Memory B cell (primary cell): ENCODE measurements around the gene COLQ.

Source experiments
- ATAC-seq: fragments of 150-1000 bp; cut with Tn5 transposase; 2 replicates; pipeline ENCODE4 v1.10.0; 2021; ENCODE audit warnings: low read depth, mild to moderate bottlenecking, moderate library complexity
- DNase-seq, 2 donors: peaks; one replicate each; pipeline ENCODE4 v3.0.0; 2022; ENCODE audit warnings: low spot score in 2 of 2
- H3K27ac Mint-ChIP-seq: one replicate; pipeline ENCODE4 v1.8.0; 2022; ENCODE audit warnings: mild to moderate bottlenecking, moderate library complexity, mixed read lengths
- H3K27me3 Mint-ChIP-seq: one replicate; pipeline ENCODE4 v1.8.0; 2022; ENCODE audit warnings: mixed read lengths
- H3K36me3 Mint-ChIP-seq: one replicate; pipeline ENCODE4 v1.8.0; 2022; ENCODE audit warnings: mild to moderate bottlenecking, mixed read lengths
- H3K4me1 Mint-ChIP-seq: one replicate; pipeline ENCODE4 v1.8.0; 2022; ENCODE audit warnings: mixed read lengths
- H3K4me3 Mint-ChIP-seq: one replicate; pipeline ENCODE4 v1.8.0; 2022; ENCODE audit warnings: mild to moderate bottlenecking, moderate library complexity, mixed read lengths
- H3K9me3 Mint-ChIP-seq: one replicate; pipeline ENCODE4 v1.8.0; 2022; ENCODE audit warnings: mixed read lengths

Gene COLQ

DNA sequence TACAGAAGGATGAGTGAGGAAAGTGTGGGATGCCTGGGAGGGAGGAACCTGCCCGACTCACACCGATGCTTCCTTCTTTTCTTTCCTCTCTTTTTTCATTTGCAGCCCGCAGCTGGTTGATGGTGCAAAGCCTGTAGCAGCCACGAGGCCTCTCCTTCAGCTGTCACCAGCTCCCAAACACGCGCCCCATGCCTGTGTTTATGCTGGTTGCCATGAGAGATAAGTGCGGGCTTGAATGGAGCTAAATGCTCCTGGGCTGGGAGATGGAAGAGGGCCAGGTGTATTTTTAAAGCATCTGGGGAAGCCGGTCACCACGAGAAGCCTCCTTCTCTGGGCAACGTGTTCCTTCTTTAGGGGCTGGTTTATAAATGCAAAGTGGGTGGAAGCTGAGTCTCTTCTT lies 9.3 kb downstream of the COLQ start:
- H3K27me3 Mint-ChIP-seq, result peaks cover 2% of the 10 kb centered on the region
- no peaks in the 10 kb centered on the region for H3K9me3 Mint-ChIP-seq
- H3K4me3 Mint-ChIP-seq, result no peak overlapping the region
- no peaks in the 10 kb centered on the region for H3K4me1 Mint-ChIP-seq
- DNase-seq, result no peak
- ATAC-seq, result no peak
- no peak overlapping the region for H3K27ac Mint-ChIP-seq
- H3K36me3 Mint-ChIP-seq, result no peaks in the 10 kb centered on the region

DNA sequence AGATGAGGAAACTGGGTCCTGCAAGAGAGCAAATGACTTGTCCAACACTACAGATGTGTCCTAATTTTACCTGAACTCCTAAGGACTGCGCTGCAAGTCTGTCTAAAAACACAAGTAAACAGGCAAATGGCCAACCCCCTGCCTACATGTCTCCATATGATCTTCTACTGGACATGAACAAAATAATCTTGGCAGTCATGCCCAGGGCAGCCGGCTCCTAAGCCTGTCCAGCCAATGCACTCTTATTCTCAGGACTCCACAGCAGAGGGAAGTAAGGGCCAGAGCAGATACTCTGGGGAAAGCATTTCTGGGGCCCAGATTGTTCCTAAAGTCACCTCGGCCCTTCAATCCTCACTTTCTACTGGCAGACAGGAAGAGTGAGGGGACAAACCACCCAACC lies 10.3 kb downstream of the COLQ start:
- ATAC-seq (no peak), DNase-seq (no peak)
- H3K27ac Mint-ChIP-seq, result no peak overlapping the region
- no peak overlapping the region for H3K4me3 Mint-ChIP-seq
- no peaks in the 10 kb centered on the region for H3K36me3 Mint-ChIP-seq
- no peaks in the 10 kb centered on the region for H3K4me1 Mint-ChIP-seq
- H3K9me3 Mint-ChIP-seq, result no peaks in the 10 kb centered on the region
- peaks cover 2% of the 10 kb centered on the region for H3K27me3 Mint-ChIP-seq

DNA sequence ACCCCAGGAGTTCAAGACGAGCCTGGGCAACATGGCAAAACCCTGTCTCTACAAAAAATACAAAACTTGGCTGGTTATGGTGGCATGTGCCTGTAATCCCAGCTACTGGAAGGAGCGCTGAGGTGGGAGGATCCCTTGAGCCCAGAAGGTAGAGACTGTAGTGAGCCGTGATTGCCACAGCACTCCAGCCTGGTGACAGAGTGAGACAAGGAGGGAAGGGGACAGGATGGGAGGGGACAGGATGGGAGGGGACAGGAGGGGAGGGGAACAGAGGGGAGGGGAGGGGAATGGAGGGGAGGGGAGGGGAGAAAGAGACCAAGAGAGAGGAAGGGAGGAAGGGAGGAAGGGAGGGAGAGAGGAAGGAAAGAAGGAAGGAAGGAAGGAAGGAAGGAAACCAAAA lies 11.0 kb downstream of the COLQ start:
- no peak for DNase-seq
- no peaks in the 10 kb centered on the region for H3K4me1 Mint-ChIP-seq
- peaks cover 2% of the 10 kb centered on the region for H3K27me3 Mint-ChIP-seq
- H3K9me3 Mint-ChIP-seq, result no peaks in the 10 kb centered on the region
- H3K27ac Mint-ChIP-seq, result no peak overlapping the region
- H3K36me3 Mint-ChIP-seq, result no peaks in the 10 kb centered on the region
- H3K4me3 Mint-ChIP-seq, result no peak overlapping the region
- ATAC-seq, result no peak

DNA sequence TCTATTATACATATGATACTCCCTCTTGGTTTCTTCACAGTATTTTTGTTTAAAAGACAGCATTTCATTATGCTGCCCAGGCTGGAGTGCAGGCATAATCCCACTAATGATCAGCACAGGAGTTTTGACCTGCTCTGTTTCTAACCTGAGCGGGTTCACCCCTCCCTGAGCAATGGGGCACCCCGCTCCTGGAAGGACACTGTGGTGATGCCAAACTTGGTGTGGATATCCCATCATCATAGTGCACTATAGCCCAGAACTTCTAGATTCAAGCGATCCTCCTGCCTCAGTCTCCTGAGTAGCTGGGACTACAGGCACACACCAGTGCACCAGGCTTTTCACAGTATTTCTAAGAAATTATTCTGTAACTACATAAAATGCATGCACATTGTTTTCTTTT lies 14.9 kb downstream of the COLQ start:
- DNase-seq, result no peak
- no peak for ATAC-seq
- H3K27ac Mint-ChIP-seq, result no peak overlapping the region

DNA sequence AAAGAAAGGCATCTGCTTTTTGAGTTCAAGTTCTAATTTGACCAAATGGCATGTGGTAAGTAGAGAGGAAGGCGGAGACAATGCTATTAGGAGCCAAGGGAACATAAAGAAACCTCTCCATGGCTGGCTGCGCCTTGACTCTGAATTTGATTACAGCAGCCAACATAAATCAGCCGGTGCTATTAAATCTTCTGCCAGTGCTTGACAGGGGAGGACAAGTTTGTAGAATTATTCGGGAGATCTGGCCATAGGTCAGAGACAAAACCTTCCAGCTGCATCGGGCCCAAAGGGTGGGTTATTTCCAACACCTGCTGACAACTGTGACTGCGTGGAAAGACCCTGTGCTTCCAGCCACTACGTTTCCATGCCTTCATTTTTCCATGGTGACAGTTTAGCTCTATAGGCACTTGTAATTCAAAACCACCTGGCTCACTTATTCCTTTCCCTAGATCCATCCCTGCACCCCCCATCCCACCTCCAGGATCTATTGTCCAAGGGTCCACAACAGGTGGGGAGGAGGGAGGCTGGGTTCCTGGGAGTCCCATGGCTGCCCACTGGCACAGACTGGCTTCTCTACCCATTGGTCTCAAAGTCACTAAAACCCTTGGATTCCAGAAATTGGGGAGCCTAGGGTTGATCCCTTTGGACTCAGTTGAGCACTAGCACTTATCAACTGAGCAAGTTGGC lies 15.9 kb downstream of the COLQ start:
- peaks cover 3% of the 10 kb centered on the region for H3K36me3 Mint-ChIP-seq
- H3K27me3 Mint-ChIP-seq, result no peaks in the 10 kb centered on the region
- H3K4me1 Mint-ChIP-seq, result peaks cover 5% of the 10 kb centered on the region
- no peak overlapping the region for H3K27ac Mint-ChIP-seq
- DNase-seq (no peak), ATAC-seq (no peak)
- H3K9me3 Mint-ChIP-seq, result no peaks in the 10 kb centered on the region
- no peak overlapping the region for H3K4me3 Mint-ChIP-seq

More for the DNA sequence above, 14.9 kb downstream of the COLQ start:
- Mint-ChIP-seq H3K9me3 (no peaks in the 10 kb centered on the region), H3K27me3 (no peaks in the 10 kb centered on the region), H3K36me3 (peaks cover 3% of the 10 kb centered on the region), H3K4me1 (peaks cover 4% of the 10 kb centered on the region), H3K4me3 (no peak overlapping the region)

DNA sequence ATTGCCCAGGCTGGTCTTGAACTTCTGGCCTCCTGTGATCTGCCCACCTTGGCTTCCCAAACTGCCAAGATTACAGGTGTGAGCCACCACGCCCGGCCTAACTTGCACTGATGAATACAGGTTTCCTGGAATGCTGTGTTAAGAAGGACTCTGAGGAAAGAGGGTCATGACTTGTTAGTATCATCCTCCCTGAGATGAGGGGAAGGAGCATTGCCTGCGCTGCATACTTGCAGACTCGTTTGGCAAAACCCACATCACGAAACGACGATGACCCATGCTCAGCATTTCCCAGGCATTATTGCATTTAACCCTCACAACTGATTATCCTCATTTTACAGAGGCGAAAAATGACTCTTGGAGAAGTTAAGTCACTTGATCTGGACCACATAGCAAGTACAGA lies 18.9 kb downstream of the COLQ start:
- Mint-ChIP-seq H3K4me1 (peaks cover 7% of the 10 kb centered on the region), H3K36me3 (peaks cover 3% of the 10 kb centered on the region), H3K4me3 (no peak overlapping the region), H3K27ac (no peak overlapping the region), H3K9me3 (no peaks in the 10 kb centered on the region), H3K27me3 (no peaks in the 10 kb centered on the region)
- ATAC-seq (no peak), DNase-seq (no peak)

DNA sequence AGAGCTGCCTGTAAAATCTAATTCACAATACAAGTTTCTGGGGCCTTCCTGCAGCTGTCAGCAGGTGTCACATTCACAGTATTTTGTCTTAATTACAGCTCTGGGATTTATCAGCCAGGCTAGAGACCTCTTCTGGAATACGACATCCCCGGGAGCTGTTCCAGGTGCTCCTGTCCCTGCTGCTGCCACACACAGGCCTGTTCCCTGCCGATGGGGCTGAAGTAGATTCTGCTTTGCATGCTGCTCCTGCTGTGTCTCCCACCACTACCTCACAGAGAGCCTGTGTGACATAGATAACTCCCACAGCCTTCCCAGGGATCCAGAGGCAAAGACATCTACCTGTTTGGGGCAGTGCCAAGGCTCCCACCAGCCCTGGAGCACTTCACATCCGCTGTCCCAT lies 20.4 kb downstream of the COLQ start:
- no peak for DNase-seq
- Mint-ChIP-seq H3K4me3 (no peak overlapping the region), H3K27ac (no peak overlapping the region), H3K9me3 (no peaks in the 10 kb centered on the region), H3K4me1 (peaks cover 7% of the 10 kb centered on the region), H3K36me3 (peaks cover 3% of the 10 kb centered on the region), H3K27me3 (no peaks in the 10 kb centered on the region)
- ATAC-seq, result no peak

DNA sequence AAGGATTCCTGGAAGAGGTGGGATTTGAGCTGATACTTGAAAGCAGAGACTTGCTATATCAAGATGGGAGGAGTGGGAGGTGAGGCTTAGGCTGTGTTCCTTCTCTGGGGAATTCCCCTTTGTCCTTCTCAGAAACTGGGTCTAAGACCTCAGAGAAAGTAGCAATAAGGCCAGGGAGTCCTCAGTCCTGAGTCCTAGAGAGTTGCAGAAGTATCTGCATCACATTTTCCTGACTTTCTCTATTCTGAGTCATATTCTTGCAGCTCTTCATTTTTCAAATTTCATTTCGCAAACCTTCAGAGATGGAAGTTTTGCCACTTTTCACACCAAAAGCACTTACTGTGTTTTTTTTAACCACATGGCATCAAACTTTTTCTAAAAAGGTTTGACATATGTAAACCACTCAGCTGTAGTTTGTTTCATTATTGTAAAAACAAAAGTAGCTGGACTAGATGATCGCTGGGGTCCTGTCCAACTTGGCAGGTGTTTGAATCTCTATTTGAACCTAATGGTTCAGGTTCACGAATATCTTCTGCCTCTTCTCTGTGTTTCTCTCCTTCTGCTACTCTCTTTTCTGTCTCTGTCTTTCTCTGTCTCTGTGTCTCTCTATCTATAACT lies 21.3 kb downstream of the COLQ start:
- Mint-ChIP-seq H3K36me3 (peaks cover 3% of the 10 kb centered on the region), H3K9me3 (no peaks in the 10 kb centered on the region), H3K4me1 (peaks cover 7% of the 10 kb centered on the region), H3K27me3 (no peaks in the 10 kb centered on the region), H3K27ac (no peak overlapping the region), H3K4me3 (no peak overlapping the region)
- ATAC-seq (no peak), DNase-seq (no peak)

DNA sequence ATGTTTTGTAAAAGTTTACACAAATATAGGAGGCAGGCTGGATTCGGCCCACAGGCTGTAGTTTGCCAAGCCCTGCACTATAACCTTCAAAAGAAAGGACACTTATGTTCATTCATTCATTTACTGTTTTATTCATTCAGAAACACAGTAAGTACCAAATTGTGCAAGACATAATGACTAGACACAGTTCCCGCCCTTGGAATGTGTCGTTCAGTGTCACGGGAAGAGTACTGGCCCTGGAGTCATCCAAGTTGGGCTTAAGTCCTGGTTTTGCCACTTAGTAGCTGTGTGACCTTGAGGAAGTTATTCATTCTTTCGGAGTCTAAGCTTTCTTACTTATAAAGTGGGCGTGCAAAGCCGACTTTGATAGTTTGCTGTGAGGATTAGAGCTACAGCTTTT lies 22.0 kb downstream of the COLQ start:
- DNase-seq, result no peak
- Mint-ChIP-seq H3K36me3 (peaks cover 3% of the 10 kb centered on the region), H3K27me3 (no peaks in the 10 kb centered on the region), H3K9me3 (no peaks in the 10 kb centered on the region), H3K4me1 (peaks cover 5% of the 10 kb centered on the region), H3K4me3 (no peak overlapping the region), H3K27ac (no peak overlapping the region)
- ATAC-seq, result no peak

DNA sequence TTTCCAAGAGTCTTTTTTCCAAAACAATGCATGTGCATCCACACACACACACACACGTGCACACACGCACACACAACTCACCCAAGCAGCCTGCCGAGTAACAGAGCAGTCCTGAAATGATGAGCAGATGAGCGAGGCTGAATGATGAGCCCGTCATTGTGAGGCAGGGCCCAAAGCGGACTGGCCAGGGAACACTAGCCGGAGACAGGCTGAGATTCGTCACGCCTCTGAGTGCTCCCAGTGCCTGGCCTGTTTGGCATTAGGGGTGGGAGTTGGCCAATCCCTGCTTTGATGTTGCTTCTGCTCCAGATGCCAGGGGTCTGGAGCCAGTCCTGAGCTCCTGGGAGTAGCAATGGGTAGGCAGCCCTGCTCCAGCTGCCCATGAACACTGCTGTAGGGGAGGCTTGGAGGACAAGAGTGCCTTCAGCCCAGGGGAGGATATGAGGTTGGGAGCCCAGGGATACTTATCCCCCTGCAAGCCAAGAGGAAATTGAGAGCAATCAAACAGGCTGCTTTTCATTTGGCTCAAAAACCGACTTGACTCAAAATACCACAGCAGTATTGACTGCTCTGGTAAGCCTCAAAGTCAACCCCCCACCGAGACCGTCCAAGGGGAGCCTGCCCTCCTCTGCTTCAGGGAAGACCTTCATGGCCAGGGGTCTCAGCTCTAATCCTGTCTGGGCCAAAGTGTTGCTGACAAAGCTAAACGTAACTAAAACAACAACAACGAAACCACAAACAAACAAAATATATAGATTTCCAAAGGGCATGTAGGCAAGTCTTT lies 22.9 kb downstream of the COLQ start:
- no peaks in the 10 kb centered on the region for H3K36me3 Mint-ChIP-seq
- no peaks in the 10 kb centered on the region for H3K9me3 Mint-ChIP-seq
- no peak overlapping the region for H3K27ac Mint-ChIP-seq
- H3K27me3 Mint-ChIP-seq, result peaks cover 2% of the 10 kb centered on the region
- no peak overlapping the region for H3K4me3 Mint-ChIP-seq
- DNase-seq, result no peak
- ATAC-seq, result no peak
- peaks cover 3% of the 10 kb centered on the region for H3K4me1 Mint-ChIP-seq

DNA sequence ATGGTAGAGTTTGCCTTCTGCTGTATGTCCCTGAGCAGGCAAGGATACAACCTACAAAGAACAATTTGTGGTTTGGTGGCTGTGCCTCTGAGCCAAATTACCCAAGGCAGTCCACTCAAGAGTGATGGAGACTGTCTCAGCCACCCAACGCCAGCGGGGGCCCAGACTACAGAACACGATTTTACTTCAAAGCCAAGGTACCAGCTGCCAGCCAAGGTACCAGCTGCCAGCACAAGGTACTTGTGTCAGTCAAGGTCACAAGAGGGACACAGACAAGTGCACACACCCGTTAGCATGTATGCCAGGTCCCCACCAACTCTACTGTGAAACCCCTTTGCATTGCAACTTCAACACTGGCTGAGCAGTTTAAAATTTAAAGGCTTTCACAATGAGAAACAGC lies 23.5 kb downstream of the COLQ start:
- peaks cover 2% of the 10 kb centered on the region for H3K27me3 Mint-ChIP-seq
- ATAC-seq, result no peak
- peaks cover 3% of the 10 kb centered on the region for H3K4me1 Mint-ChIP-seq
- H3K4me3 Mint-ChIP-seq, result no peak overlapping the region
- DNase-seq, result no peak
- H3K9me3 Mint-ChIP-seq, result no peaks in the 10 kb centered on the region
- no peak overlapping the region for H3K27ac Mint-ChIP-seq
- H3K36me3 Mint-ChIP-seq, result no peaks in the 10 kb centered on the region

DNA sequence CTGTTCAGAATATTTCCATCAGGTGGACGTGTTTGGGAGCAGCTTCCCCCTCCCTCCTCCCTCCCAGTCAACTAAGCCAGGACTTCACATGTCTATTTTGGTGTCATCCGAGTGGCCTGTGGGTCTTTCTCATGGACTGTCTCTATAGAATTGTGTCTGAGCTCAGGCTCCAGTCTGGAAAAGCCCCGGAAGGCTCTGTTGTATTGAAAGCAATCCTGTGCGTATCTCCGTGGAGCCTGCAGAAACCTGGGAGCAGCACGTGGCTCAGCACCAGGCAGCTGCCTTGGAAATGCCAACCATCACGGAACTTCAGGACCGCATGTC lies 25.2 kb downstream of the COLQ start:
- Mint-ChIP-seq H3K36me3 (no peaks in the 10 kb centered on the region), H3K4me1 (peaks cover 3% of the 10 kb centered on the region), H3K27me3 (peaks cover 2% of the 10 kb centered on the region), H3K4me3 (no peak overlapping the region), H3K9me3 (no peaks in the 10 kb centered on the region), H3K27ac (no peak overlapping the region)
- ATAC-seq (no peak), DNase-seq (no peak)

DNA sequence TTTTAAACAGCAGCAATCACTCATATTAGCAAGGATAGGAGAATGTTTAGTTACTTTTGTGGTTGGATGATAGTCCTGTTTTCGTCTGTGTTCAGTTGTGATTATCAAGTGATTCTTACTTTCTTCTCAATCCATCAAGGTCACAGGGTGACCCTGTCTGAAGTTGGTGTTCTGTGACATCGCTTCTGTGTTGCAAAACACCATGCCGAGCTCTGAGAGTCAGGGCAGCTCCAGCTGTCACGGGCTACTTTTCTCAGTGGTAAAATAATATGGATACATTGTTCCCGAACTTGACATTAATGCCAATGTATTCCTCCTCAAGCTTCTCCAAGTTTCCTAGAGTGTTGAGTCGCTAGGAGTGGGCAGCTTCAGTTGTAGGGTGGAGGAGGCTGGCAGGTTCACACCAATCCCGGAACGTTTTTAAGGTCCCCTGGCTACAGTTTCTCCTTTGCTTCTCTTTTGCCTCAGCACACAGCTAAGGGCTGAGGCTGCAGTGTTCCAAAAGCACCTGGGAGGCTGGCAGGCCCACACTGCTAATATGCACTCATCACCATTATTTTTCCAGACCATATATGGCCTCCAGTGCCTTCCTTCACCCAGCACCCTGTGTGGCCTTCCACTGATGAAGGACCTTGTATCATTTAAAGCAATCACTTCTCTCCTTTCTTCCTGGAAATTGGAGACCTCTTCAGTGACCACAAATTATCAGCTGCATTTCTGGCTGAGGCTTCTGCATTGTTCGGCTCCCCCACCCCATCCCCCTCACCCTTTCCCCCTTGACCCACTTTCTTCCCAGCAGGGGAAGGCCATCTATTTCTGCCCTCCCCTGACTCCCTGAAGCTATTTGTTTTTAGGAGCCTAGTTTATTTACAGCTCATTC lies 25.8 kb downstream of the COLQ start:
- no peak for DNase-seq
- Mint-ChIP-seq H3K9me3 (no peaks in the 10 kb centered on the region), H3K4me1 (peaks cover 3% of the 10 kb centered on the region), H3K36me3 (no peaks in the 10 kb centered on the region), H3K4me3 (no peak overlapping the region), H3K27me3 (peaks cover 2% of the 10 kb centered on the region), H3K27ac (no peak overlapping the region)
- ATAC-seq, result no peak

DNA sequence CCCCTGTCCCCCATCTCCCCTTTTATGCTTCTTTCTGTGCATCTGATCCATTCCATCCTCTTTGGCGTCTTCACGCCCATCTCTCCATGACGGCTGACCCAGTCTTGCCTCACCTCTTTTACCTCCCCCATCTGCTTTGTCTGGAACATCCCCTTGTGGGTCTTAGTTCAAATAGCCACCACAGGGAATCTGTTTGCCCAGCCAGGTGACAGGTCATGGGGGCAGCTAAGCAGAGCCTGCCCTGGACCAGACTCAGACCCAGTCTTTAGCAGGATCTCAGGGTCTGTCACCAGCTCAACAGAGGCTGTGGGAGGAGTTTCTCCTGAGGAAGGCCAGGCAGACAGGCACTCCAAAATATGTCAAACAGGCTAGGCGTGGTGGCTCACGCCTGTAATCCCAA lies 28.1 kb downstream of the COLQ start:
- H3K27ac Mint-ChIP-seq, result no peak overlapping the region
- no peak for ATAC-seq
- H3K27me3 Mint-ChIP-seq, result peaks cover 2% of the 10 kb centered on the region
- H3K36me3 Mint-ChIP-seq, result no peaks in the 10 kb centered on the region
- no peak for DNase-seq
- H3K4me3 Mint-ChIP-seq, result no peak overlapping the region
- H3K4me1 Mint-ChIP-seq, result no peaks in the 10 kb centered on the region
- no peaks in the 10 kb centered on the region for H3K9me3 Mint-ChIP-seq
